Prostate gland (tissue), 2 donors: ENCODE data around the gene BCL7A. TPM values are rescaled to one million over a fixed set of nuclear protein-coding genes. Genes with fewer than 3 reads are reported as not detected.

Experiments
- DNase-seq: peaks from one replicate; pipeline ENCODE4 v3.0.0-alpha.2; 2019; ENCODE audit warnings: low spot score
- H3K27ac ChIP-seq, 2 donors: fragments of 200-600 bp; sonication (generic); 2 replicates each; pipeline ENCODE4 v1.5.1; 2017 to 2019
- H3K27me3 ChIP-seq: fragments of 200-600 bp; sonication (generic); replicated peaks from 2 replicates; pipeline ENCODE4 v1.5.1; 2019; ENCODE audit not compliant: insufficient read depth
- H3K36me3 ChIP-seq, 2 donors: fragments of 200-600 bp; sonication (generic); 1 replicate in 1 of 2; 2 replicates in 1 of 2; pipeline versions ENCODE4 v1.5.1 to v1.8.1; 2017 to 2019
- H3K4me1 ChIP-seq: fragments of 200-600 bp; sonication (generic); replicated peaks from 2 replicates; pipeline ENCODE4 v1.5.1; 2019
- H3K4me3 ChIP-seq, 2 donors: fragments of 200-600 bp; sonication (generic); 2 replicates each; pipeline ENCODE4 v1.5.1; 2017 to 2019
- H3K9me3 ChIP-seq: fragments of 200-600 bp; sonication (generic); 2 replicates; pipeline ENCODE4 v1.5.1; 2017
- CTCF ChIP-seq, 4 experiments: fragments of 200-600 bp in 2 of 4; fragments of 450-650 bp in 2 of 4; sonication (generic) in 2 of 4; IDR thresholded peaks; 1 replicate in 3 of 4; 2 replicates in 1 of 4; pipeline ENCODE4 v1.5.1; 2016 to 2019; ENCODE audit warnings: antibody characterized with exemption in 4 of 4, mild to moderate bottlenecking in 2 of 4, moderate library complexity in 2 of 4
- POLR2A ChIP-seq: fragments of 450-650 bp; IDR thresholded peaks from one replicate; pipeline ENCODE4 v1.6.1; 2016; ENCODE audit warnings: antibody characterized with exemption, mild to moderate bottlenecking
- POLR2AphosphoS5 ChIP-seq: sonication (generic); formaldehyde crosslinking; IDR thresholded peaks from one replicate; pipeline ENCODE4 v1.6.1; 2017; ENCODE audit warnings: antibody characterized with exemption
- WGBS: methylation state at CpG from one replicate; pipeline ENCODE4 v1.1.5; 2018; 5-methylcytosine and 5-hydroxymethylcytosine counted together
- intact Hi-C: fragments of 100-400 bp; cut with DNase I; formaldehyde crosslinking; loops from one replicate; pipeline ENCODE4 v1.14.2; 2022
- total RNA-seq, 2 donors: library from RNA; depleted of rRNA; stranded (reverse); fragments of >200 nt; gene quantifications; one replicate each; pipeline ENCODE4 v1.1.0, GENCODE V29; 2016

Gene BCL7A
- total RNA-seq, 2 donors from 2014 or later, result 10.3 to 15.4 TPM

GRCh38 chr12:122020795-122021192 lies 890 bp upstream of the BCL7A start:
- no peaks in the 10 kb centered on the region for H3K27me3 ChIP-seq
- H3K4me3 ChIP-seq, result peak overlapping the region in 1 of 2 donors; percentile 58
- no peak for DNase-seq
- TF ChIP-seq POLR2AphosphoS5 (no peak), POLR2A (no peak), CTCF (IDR thresholded peaks at IDR 0.05) (no peak)
- intact Hi-C loops, result loop anchor here (5.0 kb wide), 1 partner anchor 58 kb away; no protein-coding TSS in a partner anchor
- WGBS, result 46% methylated on average over 15 of the region's 16 CpGs
- peak overlapping the region in 1 of 2 donors; percentile 66 for H3K27ac ChIP-seq
- H3K4me1 ChIP-seq, result peaks cover 8% of the 10 kb centered on the region
- H3K36me3 ChIP-seq, result no peaks in the 10 kb centered on the region
- H3K9me3 ChIP-seq, result no peaks in the 10 kb centered on the region

DNA sequence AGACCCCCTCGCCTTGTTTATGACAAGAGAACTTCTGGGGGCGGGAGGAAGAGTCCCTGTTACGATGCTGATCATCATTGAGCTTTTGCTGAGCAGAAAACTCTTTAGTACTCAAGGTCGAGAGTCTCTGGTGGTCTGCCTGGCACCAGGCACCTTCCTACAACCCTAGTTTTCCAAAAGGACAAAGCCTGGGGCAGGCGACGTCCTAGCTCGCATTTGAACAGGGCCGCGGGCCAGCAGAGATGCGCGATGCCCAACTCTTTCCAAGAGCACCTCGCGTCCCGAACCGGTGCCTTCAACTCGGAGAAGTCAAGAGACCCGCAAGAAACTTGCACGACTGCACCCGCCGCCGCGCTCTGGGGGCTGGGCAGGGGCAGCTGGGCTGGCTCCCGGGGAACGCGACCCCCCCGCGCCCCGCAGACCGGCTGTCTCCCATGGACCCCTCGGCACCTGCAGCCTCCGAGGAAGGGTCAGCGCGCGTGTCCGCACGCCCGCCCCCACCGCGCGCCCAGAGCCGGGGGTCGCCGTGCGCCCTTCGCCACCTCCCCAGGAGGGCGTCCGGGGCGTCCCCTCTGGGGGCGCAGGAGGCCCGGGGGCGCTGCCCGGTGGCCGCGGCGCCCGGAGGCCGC lies 377 bp upstream of the BCL7A start:
- Histone ChIP-seq H3K27me3 (no peaks in the 10 kb centered on the region), H3K27ac (peak overlapping the region; percentile 66 to 69), H3K4me1 (peaks cover 8% of the 10 kb centered on the region), H3K36me3 (no peaks in the 10 kb centered on the region), H3K9me3 (no peaks in the 10 kb centered on the region), H3K4me3 (peak overlapping the region; percentile 58)
- WGBS, result 2% methylated on average over 50 of the region's 57 CpGs
- peak; percentile 29 for DNase-seq
- TF ChIP-seq POLR2A, result no peak
- TF ChIP-seq CTCF (IDR thresholded peaks at IDR 0.05), result no peak
- no peak for TF ChIP-seq POLR2AphosphoS5
- intact Hi-C loops, result loop anchor here (5.0 kb wide), 1 partner anchor 59 kb away; no protein-coding TSS in a partner anchor

DNA sequence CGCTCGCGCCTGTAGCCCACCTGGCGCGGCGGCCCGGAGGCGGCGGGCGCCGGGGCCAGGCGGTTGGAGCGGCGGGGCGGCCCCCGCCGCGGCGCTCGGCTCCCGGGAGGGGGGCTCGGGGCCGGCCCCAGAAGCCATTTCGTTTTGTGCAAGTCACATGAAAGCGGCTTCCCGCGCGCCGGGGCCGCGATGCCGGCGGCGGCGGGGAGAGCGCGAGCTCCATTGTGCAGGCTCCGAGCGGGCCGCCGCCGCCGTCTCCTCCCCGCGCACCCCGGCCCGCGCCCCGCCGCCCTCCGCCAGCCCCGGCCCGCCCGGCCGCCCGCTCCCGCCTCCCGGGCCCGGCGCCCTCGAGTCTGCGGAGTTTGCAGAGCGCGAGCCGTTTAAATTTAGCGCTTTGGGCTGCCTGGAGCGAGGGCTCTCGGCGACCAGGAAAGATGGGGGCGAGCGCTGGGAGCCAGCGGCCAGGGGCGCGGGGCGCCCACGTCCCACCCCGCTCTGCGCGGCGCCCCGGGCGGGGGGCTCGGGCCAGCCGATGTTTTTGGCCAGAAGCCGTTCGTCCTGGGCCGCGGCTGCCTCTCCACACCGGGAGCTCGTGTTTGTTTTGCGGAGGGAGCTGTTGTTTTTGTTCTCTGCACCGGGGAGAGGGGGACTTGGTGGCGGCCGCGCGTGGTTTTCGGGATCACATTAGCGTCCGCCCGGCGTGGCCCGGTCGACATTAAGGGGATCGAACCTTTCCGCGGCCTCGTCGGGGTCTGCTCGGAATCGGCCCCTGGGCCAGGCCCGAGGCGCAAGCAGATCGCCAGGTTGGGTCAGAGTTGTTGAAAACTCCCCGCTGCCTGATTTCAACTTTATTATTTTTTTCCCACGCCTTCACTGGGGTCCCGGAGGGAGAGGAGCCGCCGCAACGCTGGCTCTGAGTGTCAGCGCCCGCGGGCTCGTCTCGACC lies 982 bp downstream of the BCL7A start:
- Histone ChIP-seq H3K4me1 (peaks cover 8% of the 10 kb centered on the region), H3K9me3 (no peaks in the 10 kb centered on the region), H3K36me3 (no peaks in the 10 kb centered on the region), H3K4me3 (peak overlapping the region; percentile 57 to 58), H3K27me3 (no peaks in the 10 kb centered on the region), H3K27ac (peak overlapping the region; percentile 85 to 91)
- no peak for DNase-seq
- TF ChIP-seq CTCF (IDR thresholded peaks at IDR 0.05), result no peak
- TF ChIP-seq POLR2A, result no peak
- no peak for TF ChIP-seq POLR2AphosphoS5
- under 1% methylated on average over 58 of the region's 124 CpGs for WGBS
- intact Hi-C loops, result loop anchor here (5.0 kb wide), 1 partner anchor 60 kb away; no protein-coding TSS in a partner anchor

- 2% methylated on average over 42 of the region's 43 CpGs for WGBS
- peak overlapping the region; percentile 85 to 91 for H3K27ac ChIP-seq
- peaks cover 8% of the 10 kb centered on the region for H3K4me1 ChIP-seq
- H3K4me3 ChIP-seq, result peak overlapping the region; percentile 57 to 58
- no peaks in the 10 kb centered on the region for H3K9me3 ChIP-seq
- peak; percentile 91 for DNase-seq
- TF ChIP-seq POLR2A (peak; percentile 84), CTCF (IDR thresholded peaks at IDR 0.05) (peak in 2 of 4 experiments; percentile 3 to 25), POLR2AphosphoS5 (peak; percentile 94)
- H3K27me3 ChIP-seq, result no peaks in the 10 kb centered on the region
- intact Hi-C loops, result loop anchor here (5.0 kb wide), 1 partner anchor 61 kb away; no protein-coding TSS in a partner anchor
- H3K36me3 ChIP-seq, result no peaks in the 10 kb centered on the region
Measured at GRCh38 chr12:122023339-122024131, 1.9 kb downstream of the BCL7A start.
